IPS-15b (cell line): ENCODE data around the gene PMS1.
"Not testable (repeated sequence)": the region's sequence is repeated elsewhere in the genome, so short reads cannot be mapped to it uniquely, and the experiment has no call there.

ENCODE experiments used
- H3K27me3 ChIP-seq: one replicate; pipeline ENCODE4 v1.6.1; 2013; ENCODE audit warnings: low read length; ENCODE audit not compliant: control insufficient read depth, insufficient read depth
- H3K36me3 ChIP-seq: one replicate; pipeline ENCODE4 v1.6.1; 2013; ENCODE audit warnings: low read length; ENCODE audit not compliant: control insufficient read depth, insufficient read depth
- H3K4me1 ChIP-seq: one replicate; pipeline ENCODE4 v1.6.1; 2013; ENCODE audit warnings: mild to moderate bottlenecking, low read length; ENCODE audit not compliant: control insufficient read depth, insufficient read depth
- H3K4me3 ChIP-seq: one replicate; pipeline ENCODE4 v1.5.1; 2013; ENCODE audit warnings: low read depth, low read length
- H3K9ac ChIP-seq: one replicate; pipeline ENCODE4 v1.6.1; 2013; ENCODE audit warnings: low read depth, mild to moderate bottlenecking, low read length
- H3K9me3 ChIP-seq: one replicate; pipeline ENCODE4 v1.6.1; 2013; ENCODE audit warnings: mild to moderate bottlenecking, low read length; ENCODE audit not compliant: control insufficient read depth, insufficient read depth

PMS1 gene

DNA sequence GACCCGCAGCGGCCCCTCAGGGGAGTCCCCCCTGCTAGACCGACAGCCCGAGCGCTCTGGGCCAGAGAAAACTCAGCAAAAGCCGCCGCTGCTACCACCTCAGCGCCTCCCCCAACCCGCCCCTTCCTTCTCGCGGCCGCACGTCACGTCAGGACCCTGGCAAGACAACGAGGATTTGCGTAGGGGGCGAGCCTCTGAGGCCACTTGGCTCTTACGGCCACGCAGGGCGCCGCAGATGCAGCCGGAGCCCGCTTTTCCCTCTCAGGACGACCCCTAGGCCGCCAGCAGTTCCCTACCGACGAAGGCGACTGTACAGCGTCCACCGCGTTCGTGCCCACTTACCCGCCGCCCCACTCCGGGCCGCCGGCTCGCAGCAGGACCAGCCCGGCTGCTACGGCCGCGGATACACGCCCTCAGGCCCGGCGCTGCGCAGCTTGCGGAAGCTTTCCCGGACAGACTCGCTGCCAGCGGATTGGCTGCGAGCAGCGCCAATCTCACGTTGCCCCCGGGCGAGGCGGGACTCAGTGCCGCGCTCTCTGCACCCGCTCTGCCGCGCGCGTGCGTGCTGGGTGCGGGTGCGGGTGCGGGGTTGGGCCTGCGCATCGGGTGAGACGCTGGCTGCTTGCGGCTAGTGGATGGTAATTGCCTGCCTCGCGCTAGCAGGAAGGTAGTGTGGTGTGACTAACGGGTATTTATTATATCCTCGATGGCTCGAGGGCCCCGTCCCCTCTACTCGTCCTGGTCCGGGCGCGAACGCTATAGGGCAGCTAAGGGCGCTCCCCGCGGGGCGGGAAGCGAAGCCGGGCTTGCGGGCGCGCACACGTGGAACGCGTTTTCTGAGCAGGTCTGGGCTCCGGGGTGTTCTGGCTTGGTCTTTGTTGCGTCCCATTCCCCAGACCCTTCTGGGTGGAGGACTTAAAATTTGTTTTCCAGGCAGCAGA is at the start of gene PMS1, which contains the start of gene ORMDL1:
Gene PMS1 (plus strand): TSS at position 524 of the 941 bp plus-strand sequence. CDS start 7,360 bp downstream, outside the sequence.
Gene ORMDL1 (minus strand): TSS at position 413 of the 941 bp plus-strand sequence. CDS start 1,744 bp downstream, outside the sequence.
- peak within 1 kb of the TSS; percentile 92 for H3K4me3 ChIP-seq
- peaks cover 8% of the 10 kb centered on the region for H3K4me1 ChIP-seq
- H3K9me3 ChIP-seq: no peaks in the 10 kb centered on the region
- H3K36me3 ChIP-seq: no peaks in the 10 kb centered on the region
- no peaks in the 10 kb centered on the region for H3K27me3 ChIP-seq
- H3K9ac ChIP-seq: peak within 1 kb of the TSS; percentile 88

DNA sequence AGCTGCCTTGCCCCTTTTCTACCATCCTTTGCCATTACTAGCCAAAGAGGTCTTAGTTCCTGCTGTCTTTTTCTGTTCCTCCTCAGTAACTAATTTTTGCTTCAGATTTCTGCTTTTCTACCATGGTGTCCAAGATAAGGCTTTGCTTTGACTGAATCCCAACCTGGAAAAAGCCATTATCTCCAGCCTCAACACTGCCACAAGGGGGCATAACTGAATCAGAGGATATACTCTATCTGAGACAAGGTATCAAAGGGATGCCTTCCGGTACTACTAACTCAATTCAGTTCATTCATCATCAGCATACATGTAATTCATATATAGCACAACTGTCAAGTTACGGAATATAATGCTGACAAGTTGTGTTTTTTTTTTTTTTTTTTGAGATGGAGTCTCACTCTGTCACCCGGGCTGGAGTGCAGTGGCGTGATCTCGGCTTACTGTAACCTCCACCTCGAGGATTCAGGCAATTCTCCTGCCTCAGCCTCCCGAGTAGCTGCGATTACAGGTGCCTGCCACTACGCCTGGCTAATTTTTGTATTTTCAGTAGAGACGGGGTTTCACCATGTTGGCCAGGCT is 33.1 kb upstream of the PMS1 start:
- no peaks in the 10 kb centered on the region for H3K4me1 ChIP-seq
- H3K4me3 ChIP-seq: no peak overlapping the region
- peaks cover 3% of the 10 kb centered on the region for H3K36me3 ChIP-seq
- H3K27me3 ChIP-seq: no peaks in the 10 kb centered on the region
- H3K9me3 ChIP-seq: no peaks in the 10 kb centered on the region
- no peak overlapping the region for H3K9ac ChIP-seq

DNA sequence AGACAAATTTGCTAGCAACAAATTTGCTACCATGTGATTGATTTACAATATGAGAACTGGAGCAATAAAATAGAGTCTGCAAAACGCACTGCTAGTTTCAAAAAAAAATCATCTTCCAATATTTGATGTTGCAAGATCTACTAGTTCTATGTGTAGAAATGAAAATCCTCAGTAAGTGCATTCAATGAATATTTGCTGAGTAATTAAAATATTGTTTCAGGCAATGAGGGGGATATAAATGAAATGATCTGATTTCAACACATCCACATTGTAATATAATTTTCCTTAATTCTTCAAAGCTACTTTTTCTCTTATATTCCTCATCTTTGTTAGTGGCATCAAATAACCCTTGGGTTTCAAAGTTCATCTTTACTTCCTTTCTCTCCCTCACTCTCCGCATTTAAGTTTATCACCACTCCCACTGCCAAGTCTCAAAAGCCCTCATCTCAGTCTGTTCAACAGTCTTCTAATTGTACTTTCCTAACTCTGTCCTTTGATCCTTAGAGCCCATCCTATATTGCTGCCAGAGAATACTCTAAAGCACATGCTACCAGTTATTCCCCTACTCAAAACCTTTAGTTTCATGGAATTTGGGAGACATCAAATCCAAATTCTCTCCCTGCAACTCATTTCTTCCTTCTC is 27.8 kb upstream of the PMS1 start:
- Histone ChIP-seq H3K9me3 (no peaks in the 10 kb centered on the region), H3K4me3 (no peak overlapping the region), H3K36me3 (peaks cover 3% of the 10 kb centered on the region), H3K4me1 (no peaks in the 10 kb centered on the region), H3K27me3 (no peaks in the 10 kb centered on the region), H3K9ac (no peak overlapping the region)

DNA sequence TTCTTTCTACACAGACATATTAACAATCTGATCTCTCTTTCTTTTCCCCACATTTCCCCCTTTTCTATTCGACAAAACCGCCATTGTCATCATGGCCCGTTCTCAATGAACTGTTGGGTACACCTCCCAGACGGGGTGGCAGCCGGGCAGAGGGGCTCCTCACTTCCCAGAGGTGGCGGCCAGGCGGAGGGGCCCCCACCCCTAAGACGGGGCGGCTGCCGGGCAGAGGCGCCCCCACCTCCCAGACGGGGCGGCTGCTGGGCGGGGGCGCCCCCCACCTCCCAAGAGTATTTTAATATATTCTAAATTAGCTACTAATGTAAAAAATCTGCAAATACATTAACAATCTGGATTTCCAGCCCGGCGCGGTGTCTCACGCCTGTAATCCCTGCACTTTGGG is 24.1 kb upstream of the PMS1 start:
- H3K9ac ChIP-seq, H3K4me1 ChIP-seq, H3K36me3 ChIP-seq, H3K4me3 ChIP-seq, H3K27me3 ChIP-seq, H3K9me3 ChIP-seq: not testable (repeated sequence)

DNA sequence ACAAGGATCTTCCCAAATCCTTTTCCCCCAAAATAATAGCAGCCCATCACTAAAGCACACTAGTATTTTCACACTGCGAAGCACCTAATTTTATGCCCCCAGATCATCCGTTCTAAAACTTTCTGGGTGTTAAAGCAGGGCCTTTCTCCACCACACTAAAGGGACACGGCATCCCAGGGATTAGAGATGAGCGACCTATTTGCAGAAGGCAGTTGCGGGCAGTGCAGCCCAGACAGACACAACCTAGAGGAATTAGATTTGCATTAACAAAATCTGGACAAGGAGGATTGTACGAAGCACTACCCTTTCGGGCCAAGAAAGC is 22.1 kb upstream of the PMS1 start:
- Histone ChIP-seq H3K9ac (peak overlapping the region; percentile 94), H3K4me3 (peak overlapping the region; percentile 95), H3K27me3 (no peaks in the 10 kb centered on the region), H3K4me1 (no peaks in the 10 kb centered on the region), H3K36me3 (no peaks in the 10 kb centered on the region), H3K9me3 (no peaks in the 10 kb centered on the region)

DNA sequence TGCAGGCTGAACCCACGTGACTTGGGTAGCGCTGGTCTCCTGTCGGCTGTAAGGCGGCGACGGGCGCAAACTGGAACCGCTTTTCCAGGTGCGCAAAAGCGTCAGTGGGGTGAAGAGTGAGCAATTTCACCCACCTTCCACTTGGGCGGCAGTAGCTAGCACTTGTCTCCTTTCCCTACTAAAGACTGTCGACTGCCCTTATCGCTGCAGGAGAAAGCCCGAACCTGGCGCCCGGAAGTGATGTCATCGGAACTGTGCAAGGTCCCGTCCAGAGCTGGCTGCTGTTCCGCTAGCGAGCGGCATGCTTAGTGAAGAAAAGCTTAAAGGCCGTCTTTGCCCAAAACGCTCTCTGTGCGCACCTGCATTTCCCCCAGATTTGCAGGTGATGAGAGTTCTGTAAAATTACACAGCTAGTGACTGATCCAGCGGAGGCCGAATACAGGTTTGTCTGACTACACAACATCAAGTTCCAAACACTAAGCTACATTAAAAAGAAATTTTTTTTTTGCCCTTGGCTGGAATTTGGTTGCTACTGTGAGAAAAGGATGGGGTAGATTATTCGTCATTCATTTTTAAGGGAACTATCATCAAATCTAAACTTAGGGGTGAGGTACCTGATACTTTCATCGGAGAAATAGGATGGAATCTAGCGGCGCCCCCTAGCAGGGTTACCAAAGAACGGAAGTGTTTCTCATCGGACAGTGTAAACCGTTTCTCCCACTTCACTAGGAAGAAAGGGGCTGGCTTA is 21.5 kb upstream of the PMS1 start, which contains the start of gene OSGEPL1:
Gene OSGEPL1 (minus strand): TSS at position 242 of the 748 bp plus-strand sequence. CDS start 1,152 bp downstream, outside the sequence.
- Histone ChIP-seq H3K4me3 (peak within 1 kb of the TSS; percentile 95), H3K27me3 (no peaks in the 10 kb centered on the region), H3K36me3 (no peaks in the 10 kb centered on the region), H3K4me1 (no peaks in the 10 kb centered on the region), H3K9ac (peak within 1 kb of the TSS; percentile 94), H3K9me3 (no peaks in the 10 kb centered on the region)

DNA sequence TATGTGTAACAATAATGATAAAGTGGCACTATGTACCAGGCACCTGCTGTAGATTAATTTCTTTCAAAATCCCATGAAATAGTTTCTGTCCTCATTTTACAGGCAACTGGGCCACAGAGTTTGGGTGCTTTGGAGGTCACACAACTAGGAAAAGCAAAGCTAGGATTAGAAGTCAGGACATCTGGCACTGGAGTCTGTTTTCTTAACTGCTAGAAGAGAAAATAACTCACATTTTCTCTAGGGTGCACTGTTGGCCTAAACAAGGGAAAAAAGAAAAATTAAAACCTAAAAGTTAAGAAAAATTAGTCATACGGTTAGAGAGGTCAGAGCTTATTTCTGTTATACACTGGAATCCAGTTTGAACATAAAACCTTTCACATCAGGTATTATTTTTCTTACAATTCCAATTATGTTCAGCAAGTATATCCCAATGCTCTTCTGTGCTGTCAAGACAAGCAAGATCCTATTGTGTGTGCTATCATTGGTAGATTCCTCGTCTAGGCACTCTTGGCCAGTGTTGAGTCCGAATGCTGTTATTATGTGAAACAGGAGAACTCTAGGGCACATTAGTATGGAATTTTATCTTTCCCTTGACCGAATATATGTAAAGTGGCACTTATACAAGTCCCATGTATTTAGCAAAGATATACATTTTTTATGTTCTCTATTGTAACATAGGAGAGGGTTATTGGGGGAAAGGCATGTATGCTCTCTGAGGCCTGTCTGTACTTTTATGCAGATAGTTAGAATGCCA is 20.2 kb upstream of the PMS1 start:
- H3K9ac ChIP-seq: no peak overlapping the region
- no peaks in the 10 kb centered on the region for H3K9me3 ChIP-seq
- H3K4me3 ChIP-seq: peak overlapping the region; percentile 95
- H3K36me3 ChIP-seq: no peaks in the 10 kb centered on the region
- H3K4me1 ChIP-seq: no peaks in the 10 kb centered on the region
- no peaks in the 10 kb centered on the region for H3K27me3 ChIP-seq

DNA sequence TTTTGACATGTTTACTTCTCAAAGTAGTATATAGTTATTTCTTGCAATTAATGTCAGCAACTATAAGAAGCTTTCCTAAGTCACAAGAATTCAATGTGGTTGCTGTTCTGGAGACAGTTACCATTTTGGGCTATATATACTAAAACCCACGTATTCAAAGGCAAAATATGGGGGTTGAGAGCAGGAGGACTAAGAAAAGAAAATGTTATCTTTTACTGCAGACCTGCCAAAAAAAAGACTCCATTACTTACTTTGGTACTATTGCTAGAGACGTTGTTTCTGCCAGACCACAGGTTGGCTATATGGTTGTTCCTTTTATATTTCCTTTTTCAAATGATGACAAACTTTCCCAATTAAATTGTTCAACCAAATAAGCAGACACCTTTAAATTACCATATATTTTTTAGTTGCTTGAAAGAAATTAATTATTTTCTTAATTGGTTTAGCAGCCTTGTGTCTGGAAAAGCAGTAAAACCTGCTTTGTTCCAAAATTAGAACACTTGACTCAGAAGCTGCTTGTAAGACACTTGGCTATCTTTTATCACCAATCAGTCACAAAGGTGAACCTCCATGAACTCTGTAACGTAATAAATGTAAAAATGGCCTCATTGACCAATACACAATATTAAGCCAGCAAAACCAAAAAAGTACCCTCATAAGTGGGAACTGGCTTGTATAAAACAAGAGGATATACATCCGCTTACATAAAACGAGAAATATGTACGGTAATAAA is 13.5 kb upstream of the PMS1 start:
- Histone ChIP-seq H3K4me1 (no peaks in the 10 kb centered on the region), H3K36me3 (peaks cover 11% of the 10 kb centered on the region), H3K9ac (no peak overlapping the region)

DNA sequence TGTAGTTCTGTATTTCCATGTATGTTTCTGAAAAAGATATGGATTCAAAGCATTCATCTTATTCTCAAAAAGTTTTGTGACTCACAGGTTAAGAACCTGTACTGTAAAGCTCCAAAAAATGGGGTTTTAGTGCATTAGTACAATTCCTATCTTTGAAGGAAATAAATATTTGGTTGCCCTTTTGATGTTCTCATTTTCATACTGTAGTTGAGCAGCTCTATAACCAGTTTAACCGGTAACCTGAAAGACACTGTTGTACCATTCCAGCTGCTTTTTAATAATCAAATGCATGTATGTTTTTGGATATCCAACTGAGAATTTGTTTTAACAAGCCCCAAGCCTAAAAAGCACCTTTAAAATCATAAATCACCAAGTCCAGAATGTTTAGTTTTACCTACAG is 12.0 kb upstream of the PMS1 start:
- no peaks in the 10 kb centered on the region for H3K9me3 ChIP-seq
- H3K27me3 ChIP-seq: no peaks in the 10 kb centered on the region
- no peaks in the 10 kb centered on the region for H3K4me1 ChIP-seq
- peaks cover 11% of the 10 kb centered on the region for H3K36me3 ChIP-seq
- H3K9ac ChIP-seq: no peak overlapping the region
- no peak overlapping the region for H3K4me3 ChIP-seq

More for the DNA sequence above, 13.5 kb upstream of the PMS1 start:
- no peaks in the 10 kb centered on the region for H3K27me3 ChIP-seq
- H3K9me3 ChIP-seq: no peaks in the 10 kb centered on the region
- no peak overlapping the region for H3K4me3 ChIP-seq

DNA sequence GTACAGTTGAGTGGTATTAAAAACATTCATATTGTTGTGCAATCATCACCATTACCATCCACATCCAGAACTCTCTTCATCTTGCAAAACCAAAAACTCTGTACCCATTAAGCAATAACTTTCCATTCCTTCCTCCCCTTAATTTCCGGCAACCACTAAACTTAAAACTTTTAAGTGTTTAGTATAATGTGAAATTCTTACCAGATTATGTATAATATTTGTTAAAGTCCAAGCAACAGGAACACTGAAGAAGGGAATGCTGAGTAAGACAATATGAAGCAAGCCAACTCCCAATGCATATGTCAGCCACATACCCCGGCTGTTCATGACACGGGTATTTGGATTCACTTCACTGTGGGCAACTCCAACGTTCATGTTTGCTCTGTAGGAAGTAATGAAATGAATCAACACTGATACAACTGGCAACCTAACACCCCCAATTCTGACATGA is 2.0 kb upstream of the PMS1 start:
- H3K36me3 ChIP-seq: peaks cover 3% of the 10 kb centered on the region

More for the DNA sequence above, 2.0 kb upstream of the PMS1 start:
- H3K27me3 ChIP-seq: no peaks in the 10 kb centered on the region
- peak overlapping the region; percentile 92 for H3K4me3 ChIP-seq
- H3K9ac ChIP-seq: no peak overlapping the region
- no peaks in the 10 kb centered on the region for H3K9me3 ChIP-seq
- H3K4me1 ChIP-seq: peaks cover 8% of the 10 kb centered on the region
